HL-60 (cell line): Measurements from ENCODE around the gene CCL19.

ENCODE experiments used
- GABPA ChIP-seq: IDR thresholded peaks from 2 replicates; pipeline ENCODE4 v1.6.1; 2012; ENCODE audit warnings: low read depth
- POLR2AphosphoS5 ChIP-seq: IDR thresholded peaks from 2 replicates; pipeline ENCODE4 v1.6.1; 2012; ENCODE audit warnings: low read depth
- TF ChIP-seq, protein P1 (sequence below): IDR thresholded peaks from one replicate; pipeline ENCODE4 v1.5.1; 2011; ENCODE audit warnings: low read length, control low read depth, inconsistent platforms; ENCODE audit not compliant: insufficient read depth
- TF ChIP-seq, protein P2 (sequence below): IDR thresholded peaks from 2 replicates; pipeline ENCODE4 v1.6.1; 2012; ENCODE audit warnings: low read depth; ENCODE audit not compliant: insufficient replicate concordance

DNA sequence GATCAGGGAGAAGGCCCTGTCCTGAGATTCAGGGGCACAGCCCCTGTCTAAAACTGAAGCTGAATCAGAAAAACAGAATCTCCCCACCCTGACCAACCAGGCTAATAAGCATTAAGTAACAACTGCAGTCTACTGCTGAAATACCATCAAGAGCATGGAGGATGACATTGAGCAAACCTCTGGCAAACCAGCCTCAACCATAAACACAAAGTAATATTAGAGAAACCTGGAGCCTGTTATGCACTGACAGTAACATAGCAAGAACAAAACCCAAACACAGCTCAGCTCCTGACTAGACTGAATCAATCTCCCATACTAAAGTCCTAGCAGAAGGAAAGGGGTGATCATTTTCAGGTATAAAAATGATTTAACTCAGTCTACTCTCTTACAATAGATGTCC, 43.6 kb upstream of the CCL19 start:
- TF ChIP-seq, protein P1, sequence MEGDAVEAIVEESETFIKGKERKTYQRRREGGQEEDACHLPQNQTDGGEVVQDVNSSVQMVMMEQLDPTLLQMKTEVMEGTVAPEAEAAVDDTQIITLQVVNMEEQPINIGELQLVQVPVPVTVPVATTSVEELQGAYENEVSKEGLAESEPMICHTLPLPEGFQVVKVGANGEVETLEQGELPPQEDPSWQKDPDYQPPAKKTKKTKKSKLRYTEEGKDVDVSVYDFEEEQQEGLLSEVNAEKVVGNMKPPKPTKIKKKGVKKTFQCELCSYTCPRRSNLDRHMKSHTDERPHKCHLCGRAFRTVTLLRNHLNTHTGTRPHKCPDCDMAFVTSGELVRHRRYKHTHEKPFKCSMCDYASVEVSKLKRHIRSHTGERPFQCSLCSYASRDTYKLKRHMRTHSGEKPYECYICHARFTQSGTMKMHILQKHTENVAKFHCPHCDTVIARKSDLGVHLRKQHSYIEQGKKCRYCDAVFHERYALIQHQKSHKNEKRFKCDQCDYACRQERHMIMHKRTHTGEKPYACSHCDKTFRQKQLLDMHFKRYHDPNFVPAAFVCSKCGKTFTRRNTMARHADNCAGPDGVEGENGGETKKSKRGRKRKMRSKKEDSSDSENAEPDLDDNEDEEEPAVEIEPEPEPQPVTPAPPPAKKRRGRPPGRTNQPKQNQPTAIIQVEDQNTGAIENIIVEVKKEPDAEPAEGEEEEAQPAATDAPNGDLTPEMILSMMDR, result no peak
- TF ChIP-seq GABPA, result no peak
- TF ChIP-seq, protein P2, sequence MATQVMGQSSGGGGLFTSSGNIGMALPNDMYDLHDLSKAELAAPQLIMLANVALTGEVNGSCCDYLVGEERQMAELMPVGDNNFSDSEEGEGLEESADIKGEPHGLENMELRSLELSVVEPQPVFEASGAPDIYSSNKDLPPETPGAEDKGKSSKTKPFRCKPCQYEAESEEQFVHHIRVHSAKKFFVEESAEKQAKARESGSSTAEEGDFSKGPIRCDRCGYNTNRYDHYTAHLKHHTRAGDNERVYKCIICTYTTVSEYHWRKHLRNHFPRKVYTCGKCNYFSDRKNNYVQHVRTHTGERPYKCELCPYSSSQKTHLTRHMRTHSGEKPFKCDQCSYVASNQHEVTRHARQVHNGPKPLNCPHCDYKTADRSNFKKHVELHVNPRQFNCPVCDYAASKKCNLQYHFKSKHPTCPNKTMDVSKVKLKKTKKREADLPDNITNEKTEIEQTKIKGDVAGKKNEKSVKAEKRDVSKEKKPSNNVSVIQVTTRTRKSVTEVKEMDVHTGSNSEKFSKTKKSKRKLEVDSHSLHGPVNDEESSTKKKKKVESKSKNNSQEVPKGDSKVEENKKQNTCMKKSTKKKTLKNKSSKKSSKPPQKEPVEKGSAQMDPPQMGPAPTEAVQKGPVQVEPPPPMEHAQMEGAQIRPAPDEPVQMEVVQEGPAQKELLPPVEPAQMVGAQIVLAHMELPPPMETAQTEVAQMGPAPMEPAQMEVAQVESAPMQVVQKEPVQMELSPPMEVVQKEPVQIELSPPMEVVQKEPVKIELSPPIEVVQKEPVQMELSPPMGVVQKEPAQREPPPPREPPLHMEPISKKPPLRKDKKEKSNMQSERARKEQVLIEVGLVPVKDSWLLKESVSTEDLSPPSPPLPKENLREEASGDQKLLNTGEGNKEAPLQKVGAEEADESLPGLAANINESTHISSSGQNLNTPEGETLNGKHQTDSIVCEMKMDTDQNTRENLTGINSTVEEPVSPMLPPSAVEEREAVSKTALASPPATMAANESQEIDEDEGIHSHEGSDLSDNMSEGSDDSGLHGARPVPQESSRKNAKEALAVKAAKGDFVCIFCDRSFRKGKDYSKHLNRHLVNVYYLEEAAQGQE, result no peak
- TF ChIP-seq POLR2AphosphoS5, result no peak
